ENCODE data around the gene ACOT4. TPM values are rescaled to one million over a fixed set of nuclear protein-coding genes. Genes with fewer than 3 reads are reported as not detected.
A peak's percentile ranks its signal among the peaks of the same experiment; 100 is the strongest.

The ACOT4 gene
- total RNA-seq, 4 donors from 2014 or later = 0.61 to 1.5 TPM; not detected in 2

DNA sequence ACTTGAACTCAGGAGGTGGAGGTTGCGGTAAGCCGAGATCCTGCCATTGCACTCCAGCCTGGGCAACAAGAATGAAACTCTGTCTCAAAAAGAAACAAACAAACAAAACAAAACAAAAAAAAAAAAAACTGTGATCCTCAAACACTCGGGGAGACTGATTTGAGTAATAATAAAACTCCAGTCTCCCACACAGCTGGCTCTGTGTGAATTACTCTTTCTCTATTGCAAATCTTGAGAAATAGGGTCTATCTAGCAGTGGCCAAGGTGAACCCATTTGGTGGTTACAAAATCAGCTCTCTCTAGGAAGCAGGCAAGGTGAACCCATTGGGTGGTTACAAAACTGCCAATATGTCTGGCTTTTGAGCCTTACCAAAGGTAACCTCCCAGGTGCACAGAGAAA is 14.6 kb downstream of the ACOT4 start:
- Histone ChIP-seq H3K27ac (no peak overlapping the region), H3K36me3 (no peaks in the 10 kb centered on the region), H3K27me3 (no peaks in the 10 kb centered on the region), H3K9me3 (no peaks in the 10 kb centered on the region), H3K4me3 (no peak overlapping the region), H3K4me1 (no peaks in the 10 kb centered on the region)
- no peak for TF ChIP-seq POLR2A (IDR thresholded peaks at IDR 0.05)
- TF ChIP-seq, protein P1, sequence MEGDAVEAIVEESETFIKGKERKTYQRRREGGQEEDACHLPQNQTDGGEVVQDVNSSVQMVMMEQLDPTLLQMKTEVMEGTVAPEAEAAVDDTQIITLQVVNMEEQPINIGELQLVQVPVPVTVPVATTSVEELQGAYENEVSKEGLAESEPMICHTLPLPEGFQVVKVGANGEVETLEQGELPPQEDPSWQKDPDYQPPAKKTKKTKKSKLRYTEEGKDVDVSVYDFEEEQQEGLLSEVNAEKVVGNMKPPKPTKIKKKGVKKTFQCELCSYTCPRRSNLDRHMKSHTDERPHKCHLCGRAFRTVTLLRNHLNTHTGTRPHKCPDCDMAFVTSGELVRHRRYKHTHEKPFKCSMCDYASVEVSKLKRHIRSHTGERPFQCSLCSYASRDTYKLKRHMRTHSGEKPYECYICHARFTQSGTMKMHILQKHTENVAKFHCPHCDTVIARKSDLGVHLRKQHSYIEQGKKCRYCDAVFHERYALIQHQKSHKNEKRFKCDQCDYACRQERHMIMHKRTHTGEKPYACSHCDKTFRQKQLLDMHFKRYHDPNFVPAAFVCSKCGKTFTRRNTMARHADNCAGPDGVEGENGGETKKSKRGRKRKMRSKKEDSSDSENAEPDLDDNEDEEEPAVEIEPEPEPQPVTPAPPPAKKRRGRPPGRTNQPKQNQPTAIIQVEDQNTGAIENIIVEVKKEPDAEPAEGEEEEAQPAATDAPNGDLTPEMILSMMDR (IDR thresholded peaks at IDR 0.05) = no peak
- no peak for DNase-seq
- intact Hi-C loops (cut with DNase I; ENCODE audit: low total_unique reads) = no loop called here

DNA sequence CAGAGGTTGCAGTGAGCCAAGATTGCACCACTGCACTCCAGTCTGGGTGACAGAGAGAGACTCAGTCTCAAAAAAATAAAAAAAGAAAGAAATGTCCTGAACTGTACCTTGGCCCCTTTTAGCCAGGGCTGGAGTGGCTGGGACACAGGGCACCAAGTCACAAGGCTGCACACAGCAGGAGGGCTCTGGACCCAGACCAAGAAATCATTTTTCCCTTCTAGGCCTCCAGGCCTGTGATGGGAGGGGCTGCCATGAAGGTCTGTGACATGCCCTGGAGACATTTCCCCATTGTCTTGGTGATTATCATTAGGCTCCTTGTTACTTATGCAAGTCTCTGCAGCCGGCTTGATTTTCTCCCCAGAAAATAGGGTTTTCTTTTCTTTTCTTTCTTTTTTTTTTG is 15.6 kb downstream of the ACOT4 start:
- intact Hi-C loops (cut with DNase I; ENCODE audit: low total_unique reads) = no loop called here
- H3K4me3 ChIP-seq = no peak overlapping the region
- no peaks in the 10 kb centered on the region for H3K4me1 ChIP-seq
- no peaks in the 10 kb centered on the region for H3K27me3 ChIP-seq
- TF ChIP-seq, protein P1 (IDR thresholded peaks at IDR 0.05) = no peak
- no peak for TF ChIP-seq POLR2A (IDR thresholded peaks at IDR 0.05)
- no peaks in the 10 kb centered on the region for H3K9me3 ChIP-seq
- DNase-seq = no peak
- no peak overlapping the region for H3K27ac ChIP-seq
- no peaks in the 10 kb centered on the region for H3K36me3 ChIP-seq

DNA sequence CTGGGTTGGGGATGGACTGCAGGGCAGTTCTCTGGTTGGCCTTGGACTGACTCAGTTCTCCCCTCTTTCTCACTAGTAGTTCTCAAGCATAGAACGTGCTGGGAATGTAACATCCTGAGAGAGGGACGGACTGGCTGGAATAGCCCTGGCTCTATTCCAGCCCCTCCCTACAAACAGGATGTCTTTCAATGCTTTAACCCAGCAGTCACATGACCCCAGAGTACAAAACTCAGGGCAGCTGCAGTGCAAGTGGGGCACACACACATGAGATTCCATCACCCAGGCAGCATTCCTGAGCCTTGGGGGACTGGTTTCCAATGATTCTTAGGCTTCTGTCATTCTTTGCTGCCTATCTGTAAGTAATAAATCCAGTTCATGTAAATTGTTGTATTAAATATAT is 19.0 kb downstream of the ACOT4 start:
- no peaks in the 10 kb centered on the region for H3K4me1 ChIP-seq
- intact Hi-C loops (cut with DNase I; ENCODE audit: low total_unique reads) = no loop called here
- H3K27ac ChIP-seq = no peak overlapping the region
- H3K4me3 ChIP-seq = no peak overlapping the region
- DNase-seq = no peak
- H3K36me3 ChIP-seq = no peaks in the 10 kb centered on the region
- H3K27me3 ChIP-seq = no peaks in the 10 kb centered on the region
- no peaks in the 10 kb centered on the region for H3K9me3 ChIP-seq
- TF ChIP-seq POLR2A (IDR thresholded peaks at IDR 0.05) = no peak
- TF ChIP-seq, protein P1 (IDR thresholded peaks at IDR 0.05) = no peak

DNA sequence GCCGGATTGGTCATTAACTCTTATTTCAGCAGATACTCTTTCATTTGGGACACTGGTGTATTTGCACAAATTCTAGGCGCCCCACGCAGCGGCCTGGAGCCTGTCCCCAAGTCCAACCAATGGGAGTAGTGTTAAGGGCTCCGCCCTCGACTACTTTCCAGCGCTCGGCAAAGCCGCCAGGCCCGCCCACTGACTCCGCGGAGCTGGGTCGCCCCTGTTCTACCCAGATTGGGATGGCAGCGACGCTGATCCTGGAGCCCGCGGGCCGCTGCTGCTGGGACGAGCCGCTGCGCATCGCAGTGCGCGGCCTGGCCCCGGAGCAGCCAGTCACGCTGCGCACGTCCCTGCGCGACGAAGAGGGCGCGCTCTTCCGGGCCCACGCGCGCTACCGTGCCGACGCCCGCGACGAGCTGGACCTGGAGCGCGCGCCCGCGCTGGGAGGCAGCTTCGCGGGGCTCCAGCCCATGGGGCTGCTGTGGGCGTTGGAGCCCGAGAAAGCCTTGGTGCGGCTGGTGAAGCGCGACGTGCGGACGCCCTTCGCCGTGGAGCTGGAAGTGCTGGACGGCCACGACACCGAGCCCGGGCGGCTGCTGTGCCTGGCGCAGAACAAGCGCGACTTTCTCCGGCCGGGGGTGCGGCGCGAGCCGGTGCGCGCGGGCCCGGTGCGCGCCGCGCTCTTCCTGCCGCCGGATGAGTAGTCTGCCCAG is 20.8 kb downstream of the ACOT4 start, which contains the start of gene ACOT6:
ACOT6 (plus strand) TSS at position 179 of the 707 bp plus-strand sequence; CDS start at position 234, 55 bp downstream.
- Histone ChIP-seq H3K9me3 (no peaks in the 10 kb centered on the region), H3K27me3 (no peaks in the 10 kb centered on the region), H3K36me3 (no peaks in the 10 kb centered on the region), H3K4me3 (peak within 1 kb of the TSS; percentile 37 to 71), H3K27ac (peak within 1 kb of the TSS; percentile 77 to 84), H3K4me1 (no peaks in the 10 kb centered on the region)
- intact Hi-C loops (cut with DNase I; ENCODE audit: low total_unique reads) = no loop called here
- DNase-seq = peak; percentile 65 to 70
- TF ChIP-seq, protein P1 (IDR thresholded peaks at IDR 0.05) = no peak
- TF ChIP-seq POLR2A (IDR thresholded peaks at IDR 0.05) = peak in 1 of 2 donors; percentile 48

DNA sequence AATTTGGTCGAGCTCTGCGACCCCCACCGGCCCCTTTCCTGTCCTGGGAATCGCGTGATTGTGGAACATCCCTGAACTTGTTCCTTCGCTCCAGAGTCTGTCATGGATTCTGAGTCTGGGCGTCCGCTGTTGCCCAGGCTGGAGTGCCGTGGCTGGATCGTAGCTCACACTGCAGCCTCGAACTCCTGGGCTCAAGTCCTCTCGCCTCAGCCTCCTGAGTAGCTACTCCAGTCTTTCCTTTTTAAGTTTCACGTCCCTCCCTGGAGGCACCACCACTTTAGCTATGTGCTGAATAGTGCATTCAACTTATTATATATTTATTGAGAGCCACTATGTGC is 21.3 kb downstream of the ACOT4 start:
- peak overlapping the region; percentile 77 to 84 for H3K27ac ChIP-seq
- H3K4me3 ChIP-seq = peak overlapping the region; percentile 37 to 71
- TF ChIP-seq, protein P1 (IDR thresholded peaks at IDR 0.05) = no peak
- TF ChIP-seq POLR2A (IDR thresholded peaks at IDR 0.05) = no peak
- H3K9me3 ChIP-seq = no peaks in the 10 kb centered on the region
- no peaks in the 10 kb centered on the region for H3K36me3 ChIP-seq
- H3K27me3 ChIP-seq = no peaks in the 10 kb centered on the region
- intact Hi-C loops (cut with DNase I; ENCODE audit: low total_unique reads) = no loop called here
- no peak for DNase-seq
- no peaks in the 10 kb centered on the region for H3K4me1 ChIP-seq

All from uterus (tissue), 4 donors.